AG10803 (cell line): ENCODE measurements around the gene LAMA2.

Source experiments
- DNase-seq: peaks from one replicate; pipeline ENCODE4 v3.0.0; 2010; ENCODE audit warnings: low read depth
- H3K4me3 ChIP-seq: 2 replicates; pipeline ENCODE4 v1.5.1; 2011; ENCODE audit warnings: mild to moderate bottlenecking, low read length, control low read depth
- TF ChIP-seq, protein P1 (sequence below): conservative IDR thresholded peaks from 2 replicates; pipeline ENCODE4 v1.5.1; 2011; ENCODE audit warnings: mild to moderate bottlenecking, low read length, control low read depth, inconsistent platforms

LAMA2 gene

DNA sequence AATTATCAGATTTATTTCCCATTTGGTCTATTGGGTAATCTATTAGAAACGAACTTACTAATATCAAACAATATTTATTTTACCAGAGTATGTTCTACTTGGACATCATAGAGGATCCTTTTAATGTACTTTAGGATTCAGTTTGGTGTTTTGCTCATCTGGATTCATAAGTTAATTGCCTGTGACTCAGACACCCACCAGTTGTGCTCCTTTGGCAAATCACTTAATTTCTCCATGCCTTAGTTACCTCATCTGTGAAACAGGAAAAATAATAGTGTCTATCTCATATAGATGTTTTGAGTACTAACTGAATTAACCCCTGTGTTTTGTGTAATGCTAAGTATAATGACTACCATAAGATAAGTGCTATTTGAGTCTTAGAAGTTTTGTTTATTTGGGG lies 292.1 kb downstream of the LAMA2 start:
- DNase-seq, result peak; percentile 17
- H3K4me3 ChIP-seq, result no peak overlapping the region
- TF ChIP-seq, protein P1, sequence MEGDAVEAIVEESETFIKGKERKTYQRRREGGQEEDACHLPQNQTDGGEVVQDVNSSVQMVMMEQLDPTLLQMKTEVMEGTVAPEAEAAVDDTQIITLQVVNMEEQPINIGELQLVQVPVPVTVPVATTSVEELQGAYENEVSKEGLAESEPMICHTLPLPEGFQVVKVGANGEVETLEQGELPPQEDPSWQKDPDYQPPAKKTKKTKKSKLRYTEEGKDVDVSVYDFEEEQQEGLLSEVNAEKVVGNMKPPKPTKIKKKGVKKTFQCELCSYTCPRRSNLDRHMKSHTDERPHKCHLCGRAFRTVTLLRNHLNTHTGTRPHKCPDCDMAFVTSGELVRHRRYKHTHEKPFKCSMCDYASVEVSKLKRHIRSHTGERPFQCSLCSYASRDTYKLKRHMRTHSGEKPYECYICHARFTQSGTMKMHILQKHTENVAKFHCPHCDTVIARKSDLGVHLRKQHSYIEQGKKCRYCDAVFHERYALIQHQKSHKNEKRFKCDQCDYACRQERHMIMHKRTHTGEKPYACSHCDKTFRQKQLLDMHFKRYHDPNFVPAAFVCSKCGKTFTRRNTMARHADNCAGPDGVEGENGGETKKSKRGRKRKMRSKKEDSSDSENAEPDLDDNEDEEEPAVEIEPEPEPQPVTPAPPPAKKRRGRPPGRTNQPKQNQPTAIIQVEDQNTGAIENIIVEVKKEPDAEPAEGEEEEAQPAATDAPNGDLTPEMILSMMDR, result no peak

DNA sequence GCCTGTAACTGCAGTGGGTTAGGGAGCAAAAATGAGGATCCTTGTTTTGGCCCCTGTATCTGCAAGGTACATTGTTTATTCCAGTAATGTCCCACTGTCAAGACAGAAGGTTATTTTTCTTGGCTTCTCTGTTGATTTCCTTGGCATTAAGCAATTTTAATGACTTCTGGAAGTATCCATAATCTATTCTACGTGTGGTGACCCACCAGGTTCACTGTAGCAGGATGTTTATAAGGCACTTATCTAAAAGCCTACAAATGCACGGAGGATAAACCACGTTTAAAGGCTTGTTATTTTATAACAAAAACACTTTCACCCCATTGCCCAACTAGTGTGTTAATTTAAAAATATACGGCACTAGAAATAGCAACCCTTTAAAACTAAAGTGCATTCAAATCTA lies 294.9 kb downstream of the LAMA2 start:
- no peak overlapping the region for H3K4me3 ChIP-seq
- no peak for DNase-seq
- TF ChIP-seq, protein P1, result no peak

GRCh38 chr6:129179283-129179682 lies 296.3 kb downstream of the LAMA2 start:
- no peak for DNase-seq
- no peak overlapping the region for H3K4me3 ChIP-seq
- TF ChIP-seq, protein P1, result no peak

DNA sequence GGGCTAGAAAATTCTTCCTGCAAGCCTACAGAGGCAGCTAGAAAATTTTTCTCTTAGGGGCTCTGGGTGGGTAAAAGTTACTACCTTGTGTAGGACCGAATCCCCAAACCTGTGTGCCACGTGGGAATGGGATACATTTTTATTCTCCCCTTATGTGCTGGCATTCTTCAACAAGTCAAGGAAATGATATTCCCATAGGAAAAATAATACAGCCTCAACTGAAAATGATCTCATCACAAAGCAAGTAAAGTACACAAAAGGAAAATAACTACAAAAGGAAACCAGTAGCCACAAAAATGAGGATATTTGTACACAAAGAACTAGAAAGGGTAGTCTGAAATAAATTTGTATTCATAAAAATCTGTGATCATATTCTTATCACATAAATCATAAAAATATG lies 298.1 kb downstream of the LAMA2 start:
- TF ChIP-seq, protein P1, result no peak
- no peak for DNase-seq
- no peak overlapping the region for H3K4me3 ChIP-seq

DNA sequence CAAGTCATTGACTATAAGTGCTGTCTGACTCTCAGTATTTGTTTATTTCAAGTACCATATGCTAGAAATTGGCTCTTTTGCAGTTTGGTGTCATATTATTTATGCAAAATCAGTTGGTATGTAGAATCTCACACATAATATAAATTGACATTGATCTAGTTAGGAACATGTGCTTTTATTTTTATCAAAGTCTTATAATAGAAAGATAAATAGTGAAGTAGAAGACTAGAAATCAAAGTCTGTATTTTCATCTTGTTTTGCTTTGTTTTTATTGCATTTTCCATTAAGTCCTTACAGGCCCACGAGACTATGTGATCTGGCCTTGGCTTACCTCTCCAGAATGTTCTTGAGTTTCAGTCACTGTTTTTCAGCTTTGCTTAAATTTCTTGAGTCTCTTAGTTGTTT lies 300.3 kb downstream of the LAMA2 start:
- TF ChIP-seq, protein P1, result no peak
- no peak for DNase-seq
- no peak overlapping the region for H3K4me3 ChIP-seq

DNA sequence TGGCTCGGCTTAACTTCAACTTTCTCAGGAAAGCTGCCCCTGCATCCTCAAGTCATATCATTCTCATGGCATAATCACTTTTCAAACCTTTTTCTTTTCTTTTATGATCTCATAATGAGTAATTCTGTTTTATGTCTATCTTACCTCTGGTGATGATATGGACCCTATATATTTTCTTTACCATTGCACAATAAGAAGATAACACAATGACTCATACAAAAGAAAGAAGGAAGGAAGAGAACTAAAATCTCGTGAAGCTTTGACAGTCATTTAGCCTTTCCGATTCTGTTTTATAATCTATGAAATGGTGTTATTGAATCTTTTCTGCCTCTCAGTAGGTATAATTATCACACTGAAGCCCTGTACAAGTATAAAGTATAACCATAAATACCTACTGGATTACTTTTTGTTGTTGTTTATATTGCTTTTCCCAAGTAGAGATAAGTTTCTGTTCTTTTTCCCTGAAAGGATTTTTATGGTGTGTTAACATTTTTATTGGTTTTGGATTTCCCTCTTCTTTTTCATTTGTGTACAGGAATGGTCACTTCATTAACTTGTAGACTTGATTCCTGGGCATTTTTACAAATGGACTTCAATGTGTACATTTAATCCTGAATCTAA lies 300.9 kb downstream of the LAMA2 start:
- no peak for DNase-seq
- no peak overlapping the region for H3K4me3 ChIP-seq
- TF ChIP-seq, protein P1, result no peak

DNA sequence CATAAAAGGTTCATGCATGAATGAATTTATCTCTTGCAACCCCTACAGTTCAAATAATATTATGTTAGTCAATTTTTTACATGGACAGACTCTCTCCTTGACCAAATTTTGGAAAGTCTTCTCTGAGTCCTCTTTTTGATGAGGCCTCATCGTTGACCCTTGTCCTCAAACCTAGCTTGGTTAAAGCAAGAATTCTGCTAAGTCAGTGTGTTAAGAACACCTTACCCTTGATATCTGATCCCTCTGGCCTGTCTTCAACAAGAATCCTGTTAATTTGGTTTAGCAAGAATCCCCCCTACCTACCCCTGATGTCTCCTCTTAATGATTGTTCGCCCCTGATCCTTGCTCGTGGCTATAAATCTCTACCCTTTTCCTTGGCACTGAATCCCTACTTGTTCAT lies 301.4 kb downstream of the LAMA2 start:
- DNase-seq, result no peak
- H3K4me3 ChIP-seq, result no peak overlapping the region

More for the DNA sequence above, 301.4 kb downstream of the LAMA2 start:
- TF ChIP-seq, protein P1, result no peak
